ENCODE measurements around the gene CCDC148.

The CCDC148 gene

DNA sequence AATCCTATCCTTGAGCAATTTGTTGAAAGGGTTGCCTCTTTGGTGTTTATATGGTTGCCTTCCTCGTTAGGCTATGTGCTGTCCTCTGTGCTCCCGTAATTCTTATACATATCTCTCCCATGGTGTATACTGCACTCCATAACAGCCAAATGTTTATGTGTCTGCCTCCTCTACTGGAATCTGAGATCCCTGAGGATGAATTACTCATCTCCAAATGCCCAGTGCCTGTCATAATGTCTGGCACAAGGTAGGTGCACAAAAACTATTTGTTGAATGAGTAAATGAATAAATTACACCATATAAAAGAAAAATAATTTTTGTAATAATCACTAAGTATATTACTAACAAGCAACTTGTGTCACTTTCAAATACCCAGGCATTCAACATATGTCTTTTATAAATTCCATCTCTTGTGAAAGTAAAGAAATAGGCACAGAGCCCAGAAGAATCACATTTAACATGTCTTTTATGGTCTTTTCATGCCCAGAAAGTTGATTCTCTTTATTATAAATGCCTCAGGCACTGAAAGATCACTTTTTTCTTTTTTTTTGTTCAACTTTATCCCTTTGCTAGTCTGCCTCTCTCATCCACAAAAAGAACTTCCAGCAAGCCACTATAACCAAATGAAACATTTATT, 164.9 kb downstream of the CCDC148 start:
- TF ChIP-seq EZH2phosphoT487 (IDR thresholded peaks at IDR 0.05; ENCODE audit: borderline replicate concordance, low read length): no peak
- TF ChIP-seq, protein P1, sequence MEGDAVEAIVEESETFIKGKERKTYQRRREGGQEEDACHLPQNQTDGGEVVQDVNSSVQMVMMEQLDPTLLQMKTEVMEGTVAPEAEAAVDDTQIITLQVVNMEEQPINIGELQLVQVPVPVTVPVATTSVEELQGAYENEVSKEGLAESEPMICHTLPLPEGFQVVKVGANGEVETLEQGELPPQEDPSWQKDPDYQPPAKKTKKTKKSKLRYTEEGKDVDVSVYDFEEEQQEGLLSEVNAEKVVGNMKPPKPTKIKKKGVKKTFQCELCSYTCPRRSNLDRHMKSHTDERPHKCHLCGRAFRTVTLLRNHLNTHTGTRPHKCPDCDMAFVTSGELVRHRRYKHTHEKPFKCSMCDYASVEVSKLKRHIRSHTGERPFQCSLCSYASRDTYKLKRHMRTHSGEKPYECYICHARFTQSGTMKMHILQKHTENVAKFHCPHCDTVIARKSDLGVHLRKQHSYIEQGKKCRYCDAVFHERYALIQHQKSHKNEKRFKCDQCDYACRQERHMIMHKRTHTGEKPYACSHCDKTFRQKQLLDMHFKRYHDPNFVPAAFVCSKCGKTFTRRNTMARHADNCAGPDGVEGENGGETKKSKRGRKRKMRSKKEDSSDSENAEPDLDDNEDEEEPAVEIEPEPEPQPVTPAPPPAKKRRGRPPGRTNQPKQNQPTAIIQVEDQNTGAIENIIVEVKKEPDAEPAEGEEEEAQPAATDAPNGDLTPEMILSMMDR (IDR thresholded peaks at IDR 0.05; ENCODE audit: low read depth, low read length, poor library complexity, severe bottlenecking): no peak
- no peaks in the 10 kb centered on the region for H3K27me3 ChIP-seq (ENCODE audit: control insufficient read depth, low read length)
- no peaks in the 10 kb centered on the region for H3K79me2 ChIP-seq (ENCODE audit: control insufficient read depth, low read length)
- H3K27ac ChIP-seq (ENCODE audit: low read depth, low read length): no peak overlapping the region
- H3K4me1 ChIP-seq (ENCODE audit: control insufficient read depth, low read length): no peaks in the 10 kb centered on the region
- H3K9me3 ChIP-seq (ENCODE audit: control insufficient read depth, insufficient read depth, low read length): no peaks in the 10 kb centered on the region
- no peak overlapping the region for H3K4me2 ChIP-seq (ENCODE audit: low read length)
- no peak overlapping the region for H3K4me3 ChIP-seq (ENCODE audit: low read length)
- H3K36me3 ChIP-seq (ENCODE audit: control insufficient read depth, low read length): no peaks in the 10 kb centered on the region
- no peaks in the 10 kb centered on the region for H3K9me2 ChIP-seq (replicated peaks; ENCODE audit: control insufficient read depth, low read length)
- H3F3A ChIP-seq (ENCODE audit: control insufficient read depth, insufficient read depth): no peaks in the 10 kb centered on the region
- H4K20me1 ChIP-seq (ENCODE audit: control insufficient read depth, insufficient read depth, low read depth, low read length): no peaks in the 10 kb centered on the region

DNA sequence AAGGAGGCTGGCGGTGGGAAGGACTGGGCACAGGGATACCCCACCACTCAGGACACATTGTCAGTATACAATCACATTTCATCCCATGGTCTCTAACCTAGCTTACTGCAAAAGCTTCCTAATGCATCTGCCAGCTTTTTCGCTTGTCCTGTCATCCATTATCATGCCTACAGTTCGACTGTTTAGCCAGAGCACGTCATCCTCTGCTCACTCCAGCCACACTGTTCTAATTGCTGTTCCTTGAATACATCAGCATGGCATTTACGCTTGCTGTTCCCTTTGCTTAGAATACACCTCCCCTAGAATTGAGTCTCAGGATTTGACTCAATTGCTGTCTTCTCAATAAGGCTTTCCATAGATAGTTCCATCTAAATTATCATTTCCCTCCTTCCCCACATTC, 166.3 kb downstream of the CCDC148 start:
- Histone ChIP-seq H3K4me1 (ENCODE audit: control insufficient read depth, low read length) (no peaks in the 10 kb centered on the region), H3K4me2 (ENCODE audit: low read length) (no peak overlapping the region), H3K79me2 (ENCODE audit: control insufficient read depth, low read length) (no peaks in the 10 kb centered on the region), H3K27me3 (ENCODE audit: control insufficient read depth, low read length) (no peaks in the 10 kb centered on the region), H3K36me3 (ENCODE audit: control insufficient read depth, low read length) (no peaks in the 10 kb centered on the region), H3K4me3 (ENCODE audit: low read length) (no peak overlapping the region), H3K9me3 (ENCODE audit: control insufficient read depth, insufficient read depth, low read length) (no peaks in the 10 kb centered on the region), H3K9me2 (replicated peaks; ENCODE audit: control insufficient read depth, low read length) (no peaks in the 10 kb centered on the region), H3K27ac (ENCODE audit: low read depth, low read length) (no peak overlapping the region), H4K20me1 (ENCODE audit: control insufficient read depth, insufficient read depth, low read depth, low read length) (no peaks in the 10 kb centered on the region), H3F3A (ENCODE audit: control insufficient read depth, insufficient read depth) (no peaks in the 10 kb centered on the region)
- no peak for TF ChIP-seq EZH2phosphoT487 (IDR thresholded peaks at IDR 0.05; ENCODE audit: borderline replicate concordance, low read length)
- TF ChIP-seq, protein P1 (IDR thresholded peaks at IDR 0.05; ENCODE audit: low read depth, low read length, poor library complexity, severe bottlenecking): no peak

DNA sequence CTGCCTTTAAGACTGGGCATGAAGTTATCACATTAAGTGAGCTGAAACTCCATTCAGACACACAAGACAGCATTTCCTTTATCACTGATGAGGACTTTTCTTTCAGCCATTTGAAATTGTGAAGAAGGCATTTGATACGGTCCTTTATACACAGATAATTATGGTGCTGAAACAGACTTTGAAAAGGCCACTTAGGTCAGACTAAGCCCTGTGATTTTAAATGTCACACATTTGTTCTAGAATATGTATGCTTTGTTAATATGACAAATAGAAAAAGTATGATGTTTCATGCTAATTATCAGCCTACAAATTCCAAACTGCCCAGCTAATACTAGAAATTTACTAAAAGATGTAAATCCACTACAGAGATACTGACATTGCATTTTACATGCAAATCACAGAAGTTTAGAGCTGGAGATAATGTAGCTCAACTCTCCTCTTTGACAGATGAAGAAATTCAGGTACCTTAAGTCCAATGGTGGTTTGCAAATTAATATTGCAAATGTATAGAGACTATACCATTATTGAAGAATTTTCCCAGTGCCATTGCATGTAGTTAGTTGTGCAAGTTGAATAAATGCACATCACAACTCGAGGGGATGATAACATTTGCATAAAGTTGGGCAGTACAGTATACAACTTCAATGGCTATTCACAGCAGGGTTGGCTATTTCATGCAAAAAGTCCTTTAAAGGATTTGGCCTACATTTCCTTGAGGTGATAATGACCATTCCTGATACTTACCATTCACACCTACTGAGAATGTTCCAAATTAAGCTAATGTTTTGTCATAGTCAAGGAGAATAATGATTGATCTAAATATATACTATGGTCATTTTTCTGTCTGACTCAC, 179.7 kb downstream of the CCDC148 start:
- no peaks in the 10 kb centered on the region for H3K36me3 ChIP-seq (ENCODE audit: control insufficient read depth, low read length)
- no peak for TF ChIP-seq EZH2phosphoT487 (IDR thresholded peaks at IDR 0.05; ENCODE audit: borderline replicate concordance, low read length)
- TF ChIP-seq, protein P1 (IDR thresholded peaks at IDR 0.05; ENCODE audit: low read depth, low read length, poor library complexity, severe bottlenecking): no peak
- H4K20me1 ChIP-seq (ENCODE audit: control insufficient read depth, insufficient read depth, low read depth, low read length): no peaks in the 10 kb centered on the region
- H3F3A ChIP-seq (ENCODE audit: control insufficient read depth, insufficient read depth): no peaks in the 10 kb centered on the region
- no peaks in the 10 kb centered on the region for H3K9me3 ChIP-seq (ENCODE audit: control insufficient read depth, insufficient read depth, low read length)
- no peaks in the 10 kb centered on the region for H3K79me2 ChIP-seq (ENCODE audit: control insufficient read depth, low read length)
- H3K4me2 ChIP-seq (ENCODE audit: low read length): no peak overlapping the region
- no peaks in the 10 kb centered on the region for H3K9me2 ChIP-seq (replicated peaks; ENCODE audit: control insufficient read depth, low read length)
- H3K4me3 ChIP-seq (ENCODE audit: low read length): no peak overlapping the region
- no peaks in the 10 kb centered on the region for H3K4me1 ChIP-seq (ENCODE audit: control insufficient read depth, low read length)
- H3K27me3 ChIP-seq (ENCODE audit: control insufficient read depth, low read length): no peaks in the 10 kb centered on the region
- no peak overlapping the region for H3K27ac ChIP-seq (ENCODE audit: low read depth, low read length)
